HCT116 (cell line): ENCODE results near the gene FCN3. TPM values are rescaled to one million over a fixed set of nuclear protein-coding genes. Genes with fewer than 3 reads are reported as not detected.

Experiments
- ATAC-seq: fragments of 200-7000 bp; cut with Tn5 transposase; 2 replicates; pipeline ENCODE4 v1.9.1; 2020; ENCODE audit warnings: mild to moderate bottlenecking, moderate library complexity
- BruUV-seq: library from RNA; stranded (reverse); fragments of 400-500 nt; replicated peaks from 2 replicates; lab custom pipeline; 2021; lab: Mats Ljungman, UMichigan
- CTCF ChIA-PET: fragments of 300-600 bp; sonication (Branson Sonifier 250); formaldehyde crosslinking; loops from one replicate; lab custom pipeline; 2021; ENCODE audit warnings: antibody characterized with exemption; lab: Charles Lee
- POLR2A ChIA-PET: fragments of 300-600, 350-600 bp; sonication (Branson Sonifier 250); formaldehyde crosslinking; loops from one replicate; lab custom pipeline; 2021; ENCODE audit warnings: antibody characterized with exemption; lab: Charles Lee
- RAD21 ChIA-PET, 2 experiments: fragments of 300-600 bp; sonication (Branson Sonifier 250); formaldehyde crosslinking; loops; one replicate each; lab custom pipeline; 2023; ENCODE audit warnings: low total read pairs in 2 of 2; ENCODE audit not compliant: uncharacterized antibody in 2 of 2, unreplicated experiment in 2 of 2, low non-redundant PET in 1 of 2; lab: Charles Lee
- DNase-seq: peaks from one replicate; pipeline ENCODE4 v3.0.0-alpha.2; 2010; ENCODE audit warnings: low read depth, low spot score
- H2AFZ ChIP-seq: fragments of 200-600 bp; shearing (Covaris generic), sonication (generic); 2 replicates; pipeline ENCODE4 v1.6.1; 2017; ENCODE audit warnings: low read depth, mixed run types, mixed read lengths, antibody characterized with exemption, low read length; ENCODE audit not compliant: poor library complexity, severe bottlenecking
- H3K27ac ChIP-seq: 2 replicates; pipeline ENCODE4 v1.5.1; 2012; ENCODE audit warnings: low read depth, low read length
- H3K27me3 ChIP-seq: fragments of 200-600 bp; sonication (generic); 2 replicates; pipeline ENCODE4 v1.6.1; 2016; ENCODE audit warnings: mixed run types, low read length, mixed read lengths; ENCODE audit not compliant: insufficient read depth
- H3K36me3 ChIP-seq, 2 experiments: fragments of 200-500 bp in 1 of 2; fragments of 200-600 bp in 1 of 2; sonication (Bioruptor generic) in 1 of 2; sonication (generic) in 1 of 2; 2 replicates each; pipeline versions ENCODE4 v1.5.1 to v1.6.1; 2014 to 2016; ENCODE audit warnings: low read length in 2 of 2, inconsistent platforms in 1 of 2, mixed read lengths in 1 of 2, mixed run types in 1 of 2; ENCODE audit not compliant: insufficient read depth in 2 of 2, control insufficient read depth in 1 of 2
- H3K4me1 ChIP-seq, 2 experiments: fragments of 200-600 bp in 1 of 2; sonication (generic) in 1 of 2; 2 replicates each; pipeline versions ENCODE4 v1.5.1 to v1.6.1; 2012 to 2017; ENCODE audit warnings: low read length in 2 of 2, inconsistent platforms in 1 of 2, mild to moderate bottlenecking in 1 of 2, mixed read lengths in 1 of 2, mixed run types in 1 of 2, moderate library complexity in 1 of 2; ENCODE audit not compliant: insufficient read depth in 2 of 2, control insufficient read depth in 1 of 2
- H3K4me2 ChIP-seq: fragments of 200-600 bp; sonication (generic); 2 replicates; pipeline ENCODE4 v1.6.1; 2017; ENCODE audit warnings: mixed run types, low read length, mixed read lengths
- H3K4me3 ChIP-seq, 2 experiments: fragments of 200-600 bp in 1 of 2; sonication (generic) in 1 of 2; replicated peaks in 1 of 2; 2 replicates each; pipeline ENCODE4 v1.5.1; 2011 to 2016; ENCODE audit warnings: low read length in 2 of 2, control low read depth in 1 of 2, low read depth in 1 of 2, mild to moderate bottlenecking in 1 of 2, mixed read lengths in 1 of 2, mixed run types in 1 of 2
- H3K79me2 ChIP-seq: fragments of 200-600 bp; sonication (generic); 2 replicates; pipeline ENCODE4 v1.6.1; 2017; ENCODE audit warnings: mild to moderate bottlenecking, mixed run types, low read length, moderate library complexity, mixed read lengths; ENCODE audit not compliant: insufficient read depth
- H3K9ac ChIP-seq: fragments of 200-600 bp; sonication (generic); 2 replicates; pipeline ENCODE4 v1.6.1; 2016; ENCODE audit warnings: low read length, mixed read lengths
- H3K9me2 ChIP-seq: fragments of 200-600 bp; sonication (generic), shearing (Covaris generic); 2 replicates; pipeline ENCODE4 v1.6.1; 2017; ENCODE audit warnings: mixed run types, mild to moderate bottlenecking, moderate library complexity; ENCODE audit not compliant: insufficient read depth
- H3K9me3 ChIP-seq, 2 experiments: fragments of 200-500 bp in 1 of 2; fragments of 200-600 bp in 1 of 2; sonication (Bioruptor generic) in 1 of 2; sonication (generic) in 1 of 2; 2 replicates each; pipeline ENCODE4 v1.6.1; 2014 to 2017; ENCODE audit warnings: low read length in 2 of 2, mixed read lengths in 2 of 2, inconsistent platforms in 1 of 2, low read depth in 1 of 2, mild to moderate bottlenecking in 1 of 2, mixed run types in 1 of 2, moderate library complexity in 1 of 2; ENCODE audit not compliant: control insufficient read depth in 1 of 2, insufficient read depth in 1 of 2
- H4K20me1 ChIP-seq: fragments of 200-600 bp; sonication (generic), shearing (Covaris generic); 2 replicates; pipeline ENCODE4 v1.6.1; 2017; ENCODE audit warnings: mixed run types, mild to moderate bottlenecking, moderate library complexity; ENCODE audit not compliant: insufficient read depth
- CEBPB ChIP-seq: IDR thresholded peaks from 2 replicates; pipeline ENCODE4 v1.6.1; 2012; ENCODE audit warnings: low read depth
- JUND ChIP-seq: IDR thresholded peaks from 2 replicates; pipeline ENCODE4 v1.6.1; 2012
- POLR2A ChIP-seq: IDR thresholded peaks from 2 replicates; pipeline ENCODE4 v1.7.0; 2011; ENCODE audit warnings: borderline replicate concordance; ENCODE audit not compliant: insufficient read depth, insufficient read length; ENCODE audit errors: extremely low read depth
- POLR2AphosphoS5 ChIP-seq: IDR thresholded peaks from 2 replicates; pipeline ENCODE4 v1.6.1; 2011; ENCODE audit warnings: mild to moderate bottlenecking, low read depth, low read length, moderate library complexity
- RAD21 ChIP-seq: IDR thresholded peaks from 2 replicates; pipeline ENCODE4 v1.6.1; 2012; ENCODE audit warnings: low read depth, mild to moderate bottlenecking
- SP1 ChIP-seq: IDR thresholded peaks from 2 replicates; pipeline ENCODE4 v1.6.1; 2012; ENCODE audit warnings: low read depth
- TCF7L2 ChIP-seq: IDR thresholded peaks from 2 replicates; pipeline ENCODE4 v1.7.0; 2011; ENCODE audit warnings: borderline replicate concordance, inconsistent platforms; ENCODE audit not compliant: insufficient read depth, insufficient read length; ENCODE audit errors: extremely low read depth
- ZFX ChIP-seq: fragments of 450-650 bp; IDR thresholded peaks from 2 replicates; pipeline ENCODE4 v1.6.1; 2017
- ZNF274 ChIP-seq: fragments of 200-500 bp; sonication (Bioruptor generic); IDR thresholded peaks from 2 replicates; pipeline ENCODE4 v1.6.1; 2014; ENCODE audit warnings: mild to moderate bottlenecking, low read depth, low read length, inconsistent platforms
- intact Hi-C: fragments of 100-400 bp; cut with micrococcal nuclease; formaldehyde crosslinking; loops from 2 replicates; pipeline ENCODE4 v1.10.0; 2022
- total RNA-seq: library from RNA; stranded (reverse); gene quantifications from one replicate; pipeline ENCODE4 v1.2.1, GENCODE V29; 2021; ENCODE audit not compliant: unreplicated experiment

Gene FCN3
- total RNA-seq, 1 experiment from 2014 or later, result 1.2 TPM

- Histone ChIP-seq H3K9ac (no peak overlapping the region), H4K20me1 (no peaks in the 10 kb centered on the region), H3K36me3 (peaks cover 0 to 4% of the 10 kb centered on the region in 2 experiments; a peak in 1 of 4 replicates), H2AFZ (no peak overlapping the region), H3K79me2 (peaks cover 3% of the 10 kb centered on the region; the same call in 1 of the 2 replicates), H3K27ac (peak overlapping the region; percentile 100; the same call in 1 of the 2 replicates), H3K4me1 (peaks cover 12 to 32% of the 10 kb centered on the region in 2 experiments), H3K4me3 (no peak overlapping the region)
- ChIA-PET CTCF (no interaction called here), POLR2A (interaction anchor here (0.7 kb wide), 1 partner anchor 13 kb away, joined by 4 read pairs; no protein-coding TSS in a partner anchor)
- ATAC-seq (no peak), DNase-seq (no peak)
- BruUV-seq, result no TSS peak
- TF ChIP-seq SP1 (no peak), POLR2A (no peak), TCF7L2 (no peak), RAD21 (no peak), CEBPB (no peak)
- TF ChIP-seq, all 23 proteins: peak for 0
- RAD21 ChIA-PET, result no interaction called here
- intact Hi-C loops, result no loop called here
- Histone ChIP-seq H3K27me3 (no peaks in the 10 kb centered on the region), H3K9me3 (no peaks in the 10 kb centered on the region), H3K4me2 (no peak overlapping the region), H3K9me2 (no peaks in the 10 kb centered on the region)
Observed at GRCh38 chr1:27363766-27364695, 10.6 kb downstream of the FCN3 start.

- intact Hi-C loops, result no loop called here
- H3K9me3 ChIP-seq, result no peaks in the 10 kb centered on the region
- peaks cover 3% of the 10 kb centered on the region; the same call in 1 of the 2 replicates for H3K79me2 ChIP-seq
- no peaks in the 10 kb centered on the region for H3K27me3 ChIP-seq
- ChIA-PET RAD21 (no interaction called here), POLR2A (interaction anchor here (0.7 kb wide), 1 partner anchor 20 kb away, joined by 3 read pairs; the partner anchor contains the start of gene SYTL1), CTCF (interaction anchor here (0.6 to 1.3 kb wide), 3 partner anchors 8 to 59 kb away, joined by 3 read pairs; no protein-coding TSS in a partner anchor)
- no peak for DNase-seq
- no peak overlapping the region for H3K9ac ChIP-seq
- TF ChIP-seq POLR2AphosphoS5 (no peak), ZFX (no peak), JUND (no peak), TCF7L2 (no peak), ZNF274 (no peak)
- peaks cover 12 to 28% of the 10 kb centered on the region in 2 experiments; a peak in 3 of 4 replicates for H3K4me1 ChIP-seq
- no peak overlapping the region for H2AFZ ChIP-seq
- H3K4me2 ChIP-seq, result no peak overlapping the region
- H3K27ac ChIP-seq, result no peak overlapping the region
- peaks cover 0 to 4% of the 10 kb centered on the region in 2 experiments; a peak in 1 of 4 replicates for H3K36me3 ChIP-seq
- BruUV-seq, result no TSS peak
- no peaks in the 10 kb centered on the region for H3K9me2 ChIP-seq
- no peak for ATAC-seq
- no peak overlapping the region for H3K4me3 ChIP-seq
- H4K20me1 ChIP-seq, result no peaks in the 10 kb centered on the region
Observed at GRCh38 chr1:27361553-27361952, 13.1 kb downstream of the FCN3 start.
